K562 (cell line): ENCODE data around the gene PALM3. TPM values are rescaled to one million over a fixed set of nuclear protein-coding genes. Genes with fewer than 3 reads are reported as not detected.

Source experiments
- CBFB ChIP-seq: sonication (generic); formaldehyde crosslinking; IDR thresholded peaks from 2 replicates; pipeline ENCODE4 v1.4.0; 2020; ENCODE audit warnings: mild to moderate bottlenecking, missing genetic modification reagents
- DDX20 ChIP-seq: fragments of 450-650 bp; IDR thresholded peaks from 2 replicates; pipeline ENCODE4 v1.6.1; 2016; ENCODE audit warnings: missing genetic modification characterization, low read depth, mild to moderate bottlenecking, missing compliant biosample characterization, moderate library complexity
- DPF2 ChIP-seq: fragments of 450-650 bp; IDR thresholded peaks from 2 replicates; pipeline ENCODE4 v1.6.1; 2016
- FIP1L1 ChIP-seq: fragments of 200-400 bp; formaldehyde crosslinking; IDR thresholded peaks from 2 replicates; pipeline ENCODE4 v1.6.1; 2018; ENCODE audit warnings: mild to moderate bottlenecking, low read depth, low read length; ENCODE audit not compliant: poor library complexity, severe bottlenecking
- JUNB ChIP-seq: fragments of 450-650 bp; formaldehyde crosslinking; conservative IDR thresholded peaks from 2 replicates; pipeline ENCODE4 v1.4.0; 2020; ENCODE audit warnings: mild to moderate bottlenecking
- KLF16 ChIP-seq: IDR thresholded peaks from 2 replicates; pipeline ENCODE4 v1.6.1; 2016; ENCODE audit warnings: antibody characterized with exemption
- MTF1 ChIP-seq: fragments of 250-450 bp; sonication (Bioruptor Pico); IDR thresholded peaks from 2 replicates; pipeline ENCODE4 v1.9.0; 2021; ENCODE audit warnings: moderate library complexity, mild to moderate bottlenecking, inconsistent platforms, borderline replicate concordance
- RBM15 ChIP-seq: fragments of 200-400 bp; formaldehyde crosslinking; IDR thresholded peaks from 2 replicates; pipeline ENCODE4 v1.6.1; 2018; ENCODE audit warnings: mild to moderate bottlenecking, low read length, moderate library complexity; ENCODE audit not compliant: insufficient read depth
- REST ChIP-seq, 2 experiments: fragments of 450-650 bp; formaldehyde crosslinking in 1 of 2; IDR thresholded peaks; 2 replicates each; pipeline versions ENCODE4 v1.4.0 to v1.6.1; 2014 to 2020; ENCODE audit warnings: mild to moderate bottlenecking in 2 of 2, borderline replicate concordance in 1 of 2, low read depth in 1 of 2
- UBTF ChIP-seq, 2 experiments: IDR thresholded peaks; 2 replicates each; pipeline ENCODE4 v1.6.1; 2012; ENCODE audit warnings: improper control_type of control experiment in 2 of 2, low read depth in 2 of 2, low read length in 2 of 2, borderline replicate concordance in 1 of 2
- ZMIZ1 ChIP-seq, 2 experiments: fragments of 150-350 bp in 1 of 2; IDR thresholded peaks; 2 replicates each; pipeline ENCODE4 v1.6.1; 2012 to 2016; ENCODE audit warnings: low read depth in 2 of 2, low read length in 2 of 2, mild to moderate bottlenecking in 1 of 2, moderate library complexity in 1 of 2
- ZNF134 ChIP-seq: fragments of 250-450 bp; sonication (Bioruptor Pico); conservative IDR thresholded peaks from 2 replicates; pipeline ENCODE4 v1.4.0; 2020
- ZZZ3 ChIP-seq: fragments of 450-650 bp; IDR thresholded peaks from 2 replicates; pipeline ENCODE4 v1.6.1; 2016; ENCODE audit warnings: antibody characterized with exemption, mild to moderate bottlenecking, moderate library complexity
- polyA plus RNA-seq, 8 experiments: library from polyadenylated mRNA; depleted of rRNA in 4 of 8; stranded (reverse) in 5 of 8; unstranded in 3 of 8; fragments of >200 nt; fragmentation: Nextera tagmentation in 2 of 8; fragmentation: Illumina TruSeq in 1 of 8; extraction: Ambion mirVana in 2 of 8; extraction: Trizol in 1 of 8; gene quantifications; 2 replicates each; pipeline versions ENCODE4 v1.2.1 to v1.2.3, GENCODE V29; 2011 to 2014; ENCODE audit warnings: inconsistent platforms in 1 of 8, missing spikeins in 1 of 8
- total RNA-seq, 7 experiments: library from RNA; depleted of rRNA in 6 of 7; stranded (reverse); fragments of >200 nt in 6 of 7; fragmentation: Illumina TruSeq in 2 of 7; extraction: Trizol in 2 of 7; gene quantifications; 2 replicates each; pipeline versions ENCODE4 v1.2.1 to v1.2.3, GENCODE V29; 2011 to 2021; ENCODE audit warnings: low replicate concordance in 1 of 7

Gene PALM3
- total and polyA plus RNA-seq, 9 of the 15 experiments (the other 6 are each of a cell fraction or from before 2014, with no cell fraction given) = 0.07 to 9.3 (median 3.3) TPM

- TF ChIP-seq REST (IDR thresholded peaks at IDR 0.05; ENCODE audit: borderline replicate concordance) = no peak
- no peak for TF ChIP-seq REST (CRISPR knock-in tag; IDR thresholded peaks at IDR 0.05; ENCODE audit: low read depth)
- 0 out of 2 replicates have a peak, but pooled peaks have one; percentile 36 for TF ChIP-seq KLF16
- TF ChIP-seq DPF2 = peak; percentile 61; the same call in 1 of the 2 replicates
- no peak for TF ChIP-seq CBFB (CRISPR knock-in tag)
- TF ChIP-seq RBM15 = no peak
- no peak for TF ChIP-seq ZZZ3
- TF ChIP-seq UBTF (IDR thresholded peaks at IDR 0.05; ENCODE audit: borderline replicate concordance in 1 of 2, low read depth in 2 of 2, low read length in 2 of 2) = 0 out of 4 replicates have a peak, but pooled peaks of 1 of the 2 experiments have one; percentile 67
- TF ChIP-seq MTF1 (CRISPR knock-in tag) = no peak
- 0 out of 4 replicates have a peak, but pooled peaks of 1 of the 2 experiments have one; percentile 26 for TF ChIP-seq ZMIZ1 (IDR thresholded peaks at IDR 0.05; ENCODE audit: low read depth in 2 of 2, low read length in 2 of 2)
- TF ChIP-seq FIP1L1 = no peak
- no peak for TF ChIP-seq ZNF134 (CRISPR knock-in tag)
- no peak for TF ChIP-seq DDX20 (tag)
- no peak for TF ChIP-seq JUNB (CRISPR knock-in tag)
Observed at GRCh38 chr19:14027856-14028450, 33.9 kb downstream of the PALM3 start, which contains the start of gene RLN3 (continued).
